Glutamatergic neuron (in vitro differentiated cells): ENCODE results near the gene LRRC8C. TPM values are rescaled to one million over a fixed set of nuclear protein-coding genes. Genes with fewer than 3 reads are reported as not detected.

Experiments used
- DNase-seq: peaks from one replicate; pipeline ENCODE4 v3.0.0; 2022
- H3K27ac Mint-ChIP-seq: one replicate; pipeline ENCODE4 v1.8.0; 2020; ENCODE audit warnings: mild to moderate bottlenecking, mixed read lengths, inconsistent platforms; ENCODE audit not compliant: unreplicated experiment
- H3K27me3 Mint-ChIP-seq: one replicate; pipeline ENCODE4 v1.8.0; 2020; ENCODE audit warnings: mild to moderate bottlenecking, moderate library complexity, mixed read lengths, inconsistent platforms; ENCODE audit not compliant: unreplicated experiment
- H3K36me3 Mint-ChIP-seq: one replicate; pipeline ENCODE4 v1.8.0; 2020; ENCODE audit warnings: mild to moderate bottlenecking, mixed read lengths, inconsistent platforms; ENCODE audit not compliant: unreplicated experiment
- H3K4me1 Mint-ChIP-seq: one replicate; pipeline ENCODE4 v1.8.0; 2020; ENCODE audit warnings: mild to moderate bottlenecking, low read depth, mixed read lengths, inconsistent platforms; ENCODE audit not compliant: unreplicated experiment
- H3K4me3 Mint-ChIP-seq: one replicate; pipeline ENCODE4 v1.8.0; 2020; ENCODE audit warnings: mild to moderate bottlenecking, mixed read lengths, inconsistent platforms; ENCODE audit not compliant: unreplicated experiment
- H3K9me3 Mint-ChIP-seq: one replicate; pipeline ENCODE4 v1.8.0; 2020; ENCODE audit warnings: mild to moderate bottlenecking, moderate library complexity, mixed read lengths, inconsistent platforms; ENCODE audit not compliant: unreplicated experiment
- CTCF ChIP-seq: fragments of 200-600 bp; sonication (generic); IDR thresholded peaks from one replicate; pipeline ENCODE4 v1.5.0; 2021; ENCODE audit not compliant: partially characterized antibody, unreplicated experiment
- total RNA-seq: library from RNA; stranded (reverse); fragmentation: NEBNext Ultra II Directional; extraction: Animal tissue kit (Norgen Biotek cat#: 25700); gene quantifications from one replicate; pipeline ENCODE4 v1.2.1, GENCODE V29; 2021; ENCODE audit not compliant: unreplicated experiment

LRRC8C gene
- total RNA-seq, 1 donor from 2014 or later: 2.6 TPM

- peaks cover 6% of the 10 kb centered on the region for H3K9me3 Mint-ChIP-seq
- no peaks in the 10 kb centered on the region for H3K36me3 Mint-ChIP-seq
- DNase-seq: no peak
- peaks cover 3% of the 10 kb centered on the region for H3K27me3 Mint-ChIP-seq
- peaks cover 40% of the 10 kb centered on the region for H3K4me1 Mint-ChIP-seq
- H3K27ac Mint-ChIP-seq: peak overlapping the region; percentile 83
- no peak for TF ChIP-seq CTCF
- peak overlapping the region; percentile 96 for H3K4me3 Mint-ChIP-seq
Measured at GRCh38 chr1:89762386-89762778, 129.5 kb downstream of the LRRC8C start.

- Mint-ChIP-seq H3K27me3 (peaks cover 3% of the 10 kb centered on the region), H3K9me3 (peaks cover 6% of the 10 kb centered on the region), H3K36me3 (no peaks in the 10 kb centered on the region), H3K4me1 (peaks cover 34% of the 10 kb centered on the region), H3K27ac (peak overlapping the region; percentile 86), H3K4me3 (peak overlapping the region; percentile 96)
- TF ChIP-seq CTCF: peak; percentile 92
- peak; percentile 94 for DNase-seq
Measured at GRCh38 chr1:89762779-89763648, 130.1 kb downstream of the LRRC8C start.

- H3K4me1 Mint-ChIP-seq: peaks cover 29% of the 10 kb centered on the region
- H3K4me3 Mint-ChIP-seq: peak overlapping the region; percentile 96
- no peaks in the 10 kb centered on the region for H3K36me3 Mint-ChIP-seq
- H3K27ac Mint-ChIP-seq: peak overlapping the region; percentile 86
- peaks cover 6% of the 10 kb centered on the region for H3K9me3 Mint-ChIP-seq
- TF ChIP-seq CTCF: no peak
- no peak for DNase-seq
- H3K27me3 Mint-ChIP-seq: peaks cover 3% of the 10 kb centered on the region
Measured at GRCh38 chr1:89763649-89763986, 130.7 kb downstream of the LRRC8C start.

- Mint-ChIP-seq H3K9me3 (peaks cover 6% of the 10 kb centered on the region), H3K4me1 (peaks cover 21% of the 10 kb centered on the region), H3K4me3 (no peak overlapping the region), H3K27me3 (peaks cover 6% of the 10 kb centered on the region), H3K36me3 (no peaks in the 10 kb centered on the region), H3K27ac (no peak overlapping the region)
- DNase-seq: no peak
- no peak for TF ChIP-seq CTCF
Measured at GRCh38 chr1:89765774-89766173, 132.9 kb downstream of the LRRC8C start.

- Mint-ChIP-seq H3K27me3 (peaks cover 3% of the 10 kb centered on the region), H3K4me3 (no peak overlapping the region), H3K9me3 (no peaks in the 10 kb centered on the region), H3K4me1 (peaks cover 14% of the 10 kb centered on the region), H3K36me3 (no peaks in the 10 kb centered on the region), H3K27ac (no peak overlapping the region)
- TF ChIP-seq CTCF: no peak
- DNase-seq: no peak
Measured at GRCh38 chr1:89767618-89768017, 134.7 kb downstream of the LRRC8C start.

Other genes starting within 250 kb of the LRRC8C start
- gene LRRC8B, start 108.3 kb upstream of the LRRC8C start, total RNA-seq: 17.7 TPM
- 54.9 TPM for gene LRRC8D, start 187.9 kb downstream of the LRRC8C start, total RNA-seq